Measurements from ENCODE around the gene SHANK1. TPM values are rescaled to one million over a fixed set of nuclear protein-coding genes. Genes with fewer than 3 reads are reported as not detected.
A peak's percentile ranks its signal among the peaks of the same experiment; 100 is the strongest.

The SHANK1 gene
- polyA plus RNA-seq, 6 donors from 2014 or later = not detected

GRCh38 chr19:50703915-50704796, 15.4 kb downstream of the SHANK1 start:
- peaks cover 0 to 7% (median 0%) of the 10 kb centered on the region in 3 donors for H3K4me1 Mint-ChIP-seq
- H3K27ac Mint-ChIP-seq = peak overlapping the region in 1 of 6 donors; percentile 84
- H3K4me3 Mint-ChIP-seq = no peak overlapping the region
- DNase-seq (no peak), ATAC-seq (ENCODE audit: low read depth in 2 of 2) (no peak)
- peaks cover 32 to 57% (median 46%) of the 10 kb centered on the region in 3 donors for H3K27me3 Mint-ChIP-seq
- peaks cover 0 to 5% of the 10 kb centered on the region in 2 donors for H3K36me3 Mint-ChIP-seq
- H3K9me3 Mint-ChIP-seq = peaks cover 0 to 3% (median 0%) of the 10 kb centered on the region in 7 donors

- Mint-ChIP-seq H3K36me3 (peaks cover 0 to 8% of the 10 kb centered on the region in 2 donors), H3K4me1 (peaks cover 0 to 7% (median 0%) of the 10 kb centered on the region in 3 donors), H3K27ac (peak overlapping the region in 2 of 6 donors; percentile 20 to 65), H3K9me3 (peaks cover 0 to 5% (median 0%) of the 10 kb centered on the region in 7 donors), H3K4me3 (no peak overlapping the region), H3K27me3 (peaks cover 41 to 65% (median 56%) of the 10 kb centered on the region in 3 donors)
- ATAC-seq (ENCODE audit: low read depth in 2 of 2) = no peak
- no peak for DNase-seq
Measured at GRCh38 chr19:50702871-50703829, 16.5 kb downstream of the SHANK1 start.

GRCh38 chr19:50702158-50702870, 17.3 kb downstream of the SHANK1 start:
- Mint-ChIP-seq H3K9me3 (peaks cover 0 to 5% (median 0%) of the 10 kb centered on the region in 7 donors), H3K4me1 (peaks cover 0 to 7% (median 0%) of the 10 kb centered on the region in 3 donors), H3K36me3 (peaks cover 0 to 8% of the 10 kb centered on the region in 2 donors), H3K4me3 (no peak overlapping the region), H3K27ac (no peak overlapping the region), H3K27me3 (peaks cover 42 to 64% (median 62%) of the 10 kb centered on the region in 3 donors)
- ATAC-seq (ENCODE audit: low read depth in 2 of 2) (no peak), DNase-seq (no peak)

- no peak for DNase-seq
- Mint-ChIP-seq H3K36me3 (peaks cover 0 to 8% of the 10 kb centered on the region in 2 donors), H3K4me1 (peaks cover 0 to 7% (median 0%) of the 10 kb centered on the region in 3 donors), H3K9me3 (peaks cover 0 to 5% (median 0%) of the 10 kb centered on the region in 7 donors), H3K27ac (no peak overlapping the region), H3K4me3 (no peak overlapping the region), H3K27me3 (peaks cover 47 to 72% (median 64%) of the 10 kb centered on the region in 3 donors)
- ATAC-seq (ENCODE audit: low read depth in 2 of 2) = no peak
Measured at GRCh38 chr19:50701367-50701985, 18.1 kb downstream of the SHANK1 start.

- H3K4me1 Mint-ChIP-seq = peaks cover 5 to 8% (median 6%) of the 10 kb centered on the region in 3 donors
- H3K4me3 Mint-ChIP-seq = no peak overlapping the region
- peaks cover 0 to 16% of the 10 kb centered on the region in 2 donors for H3K36me3 Mint-ChIP-seq
- H3K27ac Mint-ChIP-seq = no peak overlapping the region
- H3K9me3 Mint-ChIP-seq = peaks cover 0 to 5% (median 0%) of the 10 kb centered on the region in 7 donors
- peaks cover 43 to 80% (median 74%) of the 10 kb centered on the region in 3 donors for H3K27me3 Mint-ChIP-seq
- no peak for DNase-seq
- no peak for ATAC-seq (ENCODE audit: low read depth in 2 of 2)
Measured at GRCh38 chr19:50697414-50698124, 22.0 kb downstream of the SHANK1 start.

- no peak for ATAC-seq (ENCODE audit: low read depth in 2 of 2)
- Mint-ChIP-seq H3K27ac (peak overlapping the region in 1 of 6 donors; percentile 57), H3K4me3 (no peak overlapping the region), H3K4me1 (peaks cover 5 to 9% (median 8%) of the 10 kb centered on the region in 3 donors), H3K36me3 (peaks cover 0 to 16% of the 10 kb centered on the region in 2 donors), H3K27me3 (peaks cover 48 to 88% (median 79%) of the 10 kb centered on the region in 3 donors), H3K9me3 (peaks cover 0 to 5% (median 0%) of the 10 kb centered on the region in 7 donors)
- DNase-seq = no peak
Measured at GRCh38 chr19:50696094-50696483, 23.5 kb downstream of the SHANK1 start.

- DNase-seq (no peak), ATAC-seq (ENCODE audit: low read depth in 2 of 2) (peak in 1 of 2 donors; percentile 40)
- Mint-ChIP-seq H3K27ac (peak overlapping the region in 1 of 6 donors; percentile 57), H3K4me3 (no peak overlapping the region), H3K27me3 (peaks cover 48 to 88% (median 81%) of the 10 kb centered on the region in 3 donors), H3K9me3 (peaks cover 0 to 5% (median 0%) of the 10 kb centered on the region in 7 donors), H3K4me1 (peaks cover 5 to 9% (median 8%) of the 10 kb centered on the region in 3 donors), H3K36me3 (peaks cover 0 to 16% of the 10 kb centered on the region in 2 donors)
Measured at GRCh38 chr19:50695251-50696093, 24.1 kb downstream of the SHANK1 start.

GRCh38 chr19:50694815-50695145, 24.8 kb downstream of the SHANK1 start:
- Mint-ChIP-seq H3K9me3 (peaks cover 0 to 5% (median 0%) of the 10 kb centered on the region in 7 donors), H3K27ac (no peak overlapping the region), H3K4me3 (no peak overlapping the region), H3K4me1 (peaks cover 5 to 9% (median 8%) of the 10 kb centered on the region in 3 donors), H3K36me3 (peaks cover 0 to 16% of the 10 kb centered on the region in 2 donors), H3K27me3 (peaks cover 48 to 86% (median 80%) of the 10 kb centered on the region in 3 donors)
- DNase-seq (no peak), ATAC-seq (ENCODE audit: low read depth in 2 of 2) (no peak)

- Mint-ChIP-seq H3K4me1 (peaks cover 5 to 9% (median 8%) of the 10 kb centered on the region in 3 donors), H3K9me3 (peaks cover 0 to 5% (median 0%) of the 10 kb centered on the region in 7 donors), H3K36me3 (peaks cover 0 to 15% of the 10 kb centered on the region in 2 donors), H3K27ac (peak overlapping the region in 1 of 6 donors; percentile 10), H3K27me3 (peaks cover 42 to 80% (median 74%) of the 10 kb centered on the region in 3 donors), H3K4me3 (peak overlapping the region in 1 of 8 donors; percentile 47)
- ATAC-seq (ENCODE audit: low read depth in 2 of 2) (no peak), DNase-seq (no peak)
Measured at GRCh38 chr19:50693064-50693975, 26.3 kb downstream of the SHANK1 start.

- Mint-ChIP-seq H3K4me1 (peaks cover 3 to 9% (median 8%) of the 10 kb centered on the region in 3 donors), H3K27me3 (peaks cover 36 to 76% (median 63%) of the 10 kb centered on the region in 3 donors)
- no peak for ATAC-seq (ENCODE audit: low read depth in 2 of 2)
Measured at GRCh38 chr19:50690439-50690838, 29.2 kb downstream of the SHANK1 start.

More at GRCh38 chr19:50690439-50690838, 29.2 kb downstream of the SHANK1 start:
- no peak overlapping the region for H3K27ac Mint-ChIP-seq
- H3K4me3 Mint-ChIP-seq = no peak overlapping the region
- peaks cover 0 to 23% of the 10 kb centered on the region in 2 donors for H3K36me3 Mint-ChIP-seq
- DNase-seq = no peak
- peaks cover 0 to 5% (median 0%) of the 10 kb centered on the region in 7 donors for H3K9me3 Mint-ChIP-seq
